ENCODE data around the gene CCL3.
"Not testable (repeated sequence)": the region's sequence is repeated elsewhere in the genome, so short reads cannot be mapped to it uniquely, and the experiment has no call there.

The CCL3 gene

DNA sequence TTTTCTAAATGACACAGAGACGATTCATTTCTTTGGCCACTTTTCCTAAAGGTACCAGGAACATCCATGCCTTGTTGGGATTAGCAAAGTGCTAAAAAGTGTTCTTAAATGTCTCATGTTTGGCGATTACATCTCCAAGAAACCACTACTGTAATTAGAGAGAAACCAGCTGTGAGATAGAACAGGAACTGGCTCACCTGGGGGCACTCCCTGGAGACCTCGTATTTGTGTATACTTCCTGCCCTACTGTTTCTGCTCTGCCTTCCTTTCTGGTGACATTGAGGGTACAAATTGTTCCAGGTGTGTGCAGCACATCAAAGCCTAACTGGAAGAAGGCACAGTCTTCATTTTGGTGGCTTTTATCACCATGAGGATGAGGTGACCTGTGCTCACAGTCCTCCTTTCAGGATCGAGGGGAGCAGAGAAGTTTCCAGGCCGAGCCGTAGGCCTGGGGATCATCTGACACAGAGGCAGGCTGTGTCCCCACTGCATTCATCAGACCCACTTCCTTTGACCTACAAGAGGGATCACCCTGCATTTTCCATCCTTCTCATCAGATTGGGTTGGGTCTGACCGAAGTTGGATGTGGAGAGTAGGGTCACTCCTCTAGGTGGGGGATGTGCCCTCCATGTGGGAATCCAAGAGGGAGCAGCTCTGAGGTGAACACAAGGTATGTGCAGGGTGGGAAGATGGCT lies 37.4 kb upstream of the CCL3 start:
- CTCF ChIA-PET = interaction anchor here (0.7 to 16.2 kb wide), 6 partner anchors 9 to 145 kb away, joined by 3 to 187 read pairs (median 11); no protein-coding TSS in a partner anchor
- H3K4me1 ChIP-seq (ENCODE audit: control extremely low read depth in 1 of 4, control insufficient read depth in 4 of 4, insufficient read depth in 4 of 4, low read length in 3 of 4) = peaks cover 0 to 5% (median 2%) of the 10 kb centered on the region in 4 experiments
- H3K27me3 ChIP-seq (replicated peaks in 2 of 5; ENCODE audit: control insufficient read depth in 4 of 5, insufficient read depth in 5 of 5, low read length in 4 of 5) = no peaks in the 10 kb centered on the region
- H3K36me3 ChIP-seq (ENCODE audit: control insufficient read depth in 4 of 4, insufficient read depth in 4 of 4, low read length in 3 of 4) = no peaks in the 10 kb centered on the region
- DNase-seq = no peak
- WGBS (ENCODE audit: insufficient coverage) = 94% methylated on average over 7 of the region's 7 CpGs
- H3K9me3 ChIP-seq (ENCODE audit: control extremely low read depth in 1 of 5, control insufficient read depth in 4 of 5, insufficient read depth in 2 of 5, low read depth in 1 of 5, low read length in 4 of 5) = peaks cover 0 to 22% (median 19%) of the 10 kb centered on the region in 5 experiments
- H3K4me3 ChIP-seq (ENCODE audit: control insufficient read depth in 1 of 7, extremely low read depth in 1 of 7, insufficient read depth in 4 of 7, low read depth in 2 of 7, low read length in 6 of 7) = no peak overlapping the region
- no peak overlapping the region for H3K27ac ChIP-seq (ENCODE audit: insufficient read depth in 1 of 2, low read depth in 1 of 2, low read length in 2 of 2, poor library complexity in 1 of 2, severe bottlenecking in 2 of 2)
- POLR2A ChIA-PET = interaction anchor here (0.6 kb wide), 1 partner anchor 1723 kb away, joined by 3 read pairs; no protein-coding TSS in a partner anchor

DNA sequence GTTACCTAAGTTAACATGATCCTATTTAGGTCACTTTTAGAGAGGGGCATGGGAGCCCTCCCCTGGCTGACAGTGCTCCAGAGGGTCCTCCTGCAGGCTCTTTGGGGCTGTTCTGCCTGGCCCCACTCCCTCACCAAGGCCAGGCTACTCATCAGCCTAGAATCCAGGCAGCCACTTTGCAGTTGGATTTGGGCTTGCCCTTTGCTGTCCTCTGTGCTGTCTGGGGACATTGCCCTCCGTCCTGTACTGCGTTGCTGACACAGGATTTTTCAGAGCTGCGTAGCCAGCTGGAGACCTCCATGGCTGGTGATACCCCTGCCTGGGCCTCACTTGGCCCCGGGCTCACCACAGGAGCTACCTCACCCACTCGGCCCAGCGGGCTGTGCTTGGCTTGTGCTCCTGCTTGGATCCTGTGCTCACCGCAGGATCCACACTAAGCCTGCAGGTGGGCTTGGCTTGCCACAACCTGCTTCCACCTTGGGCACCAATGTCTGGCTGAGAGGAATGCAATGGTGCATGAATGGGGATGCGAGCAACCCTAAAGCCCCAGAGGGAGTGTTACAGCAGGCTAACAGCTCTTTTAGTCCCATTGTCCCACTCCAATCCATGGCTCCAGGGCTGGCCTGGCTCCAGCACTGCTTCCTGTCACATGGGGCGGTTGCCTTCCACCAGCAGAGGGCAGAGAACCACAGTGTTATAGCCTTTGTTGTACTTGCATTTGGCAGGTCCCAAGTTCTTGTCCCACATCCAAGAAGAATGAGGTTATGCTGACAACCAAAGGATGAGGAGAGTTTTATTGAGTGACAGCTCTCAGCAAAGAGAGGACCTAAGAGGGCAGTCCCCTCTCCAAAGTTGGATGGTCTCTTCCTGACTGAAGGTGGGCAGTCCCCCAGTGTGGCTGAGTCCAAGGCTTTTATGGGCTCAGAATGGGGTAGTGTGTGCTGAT lies 35.2 kb upstream of the CCL3 start:
- ChIA-PET CTCF (interaction anchor here (0.6 to 16.2 kb wide), 5 partner anchors 18 to 233 kb away, joined by 3 to 187 read pairs (median 3); no protein-coding TSS in a partner anchor), POLR2A (no interaction called here)
- Histone ChIP-seq H3K4me3 (ENCODE audit: control insufficient read depth in 1 of 7, extremely low read depth in 1 of 7, insufficient read depth in 4 of 7, low read depth in 2 of 7, low read length in 6 of 7) (no peak overlapping the region), H3K27ac (ENCODE audit: insufficient read depth in 1 of 2, low read depth in 1 of 2, low read length in 2 of 2, poor library complexity in 1 of 2, severe bottlenecking in 2 of 2) (no peak overlapping the region), H3K27me3 (replicated peaks in 2 of 5; ENCODE audit: control insufficient read depth in 4 of 5, insufficient read depth in 5 of 5, low read length in 4 of 5) (no peaks in the 10 kb centered on the region), H3K4me1 (ENCODE audit: control extremely low read depth in 1 of 4, control insufficient read depth in 4 of 4, insufficient read depth in 4 of 4, low read length in 3 of 4) (no peaks in the 10 kb centered on the region), H3K36me3 (ENCODE audit: control insufficient read depth in 4 of 4, insufficient read depth in 4 of 4, low read length in 3 of 4) (no peaks in the 10 kb centered on the region), H3K9me3 (ENCODE audit: control extremely low read depth in 1 of 5, control insufficient read depth in 4 of 5, insufficient read depth in 2 of 5, low read depth in 1 of 5, low read length in 4 of 5) (peaks cover 0 to 23% (median 19%) of the 10 kb centered on the region in 5 experiments)
- 92% methylated on average over 9 of the region's 9 CpGs for WGBS (ENCODE audit: insufficient coverage)
- DNase-seq = peak in 2 of 3 donors; percentile 30 to 35

DNA sequence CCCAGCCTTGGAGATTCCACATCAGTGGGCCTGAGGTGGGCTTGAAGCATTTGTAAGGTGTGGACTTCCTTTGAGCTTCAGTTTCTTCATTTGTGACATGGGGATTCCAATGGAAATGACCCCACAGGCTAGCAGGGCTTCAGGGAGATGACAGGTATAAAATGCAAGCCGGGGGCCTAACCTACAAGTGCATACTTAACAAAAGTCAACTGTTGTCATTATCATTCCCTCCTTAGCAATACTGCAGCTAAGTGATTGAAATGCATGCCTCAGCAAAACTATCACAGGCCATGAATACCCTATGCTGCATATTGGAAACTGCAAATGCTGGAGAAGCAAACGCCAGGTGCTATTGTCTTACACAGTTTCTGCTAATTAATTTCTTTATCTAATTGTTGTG lies 33.5 kb upstream of the CCL3 start:
- DNase-seq = no peak
- Histone ChIP-seq H3K9me3 (ENCODE audit: control extremely low read depth in 1 of 5, control insufficient read depth in 4 of 5, insufficient read depth in 2 of 5, low read depth in 1 of 5, low read length in 4 of 5) (peaks cover 0 to 23% (median 19%) of the 10 kb centered on the region in 5 experiments), H3K4me1 (ENCODE audit: control extremely low read depth in 1 of 4, control insufficient read depth in 4 of 4, insufficient read depth in 4 of 4, low read length in 3 of 4) (no peaks in the 10 kb centered on the region), H3K36me3 (ENCODE audit: control insufficient read depth in 4 of 4, insufficient read depth in 4 of 4, low read length in 3 of 4) (no peaks in the 10 kb centered on the region), H3K4me3 (ENCODE audit: control insufficient read depth in 1 of 7, extremely low read depth in 1 of 7, insufficient read depth in 4 of 7, low read depth in 2 of 7, low read length in 6 of 7) (no peak overlapping the region), H3K27me3 (replicated peaks in 2 of 5; ENCODE audit: control insufficient read depth in 4 of 5, insufficient read depth in 5 of 5, low read length in 4 of 5) (no peaks in the 10 kb centered on the region), H3K27ac (ENCODE audit: insufficient read depth in 1 of 2, low read depth in 1 of 2, low read length in 2 of 2, poor library complexity in 1 of 2, severe bottlenecking in 2 of 2) (no peak overlapping the region)
- WGBS (ENCODE audit: insufficient coverage) = 100% methylated on average over 2 of the region's 2 CpGs
- ChIA-PET POLR2A (no interaction called here), CTCF (interaction anchor here (1.1 to 16.2 kb wide), 6 partner anchors 9 to 276 kb away, joined by 3 to 187 read pairs (median 4); no protein-coding TSS in a partner anchor)

DNA sequence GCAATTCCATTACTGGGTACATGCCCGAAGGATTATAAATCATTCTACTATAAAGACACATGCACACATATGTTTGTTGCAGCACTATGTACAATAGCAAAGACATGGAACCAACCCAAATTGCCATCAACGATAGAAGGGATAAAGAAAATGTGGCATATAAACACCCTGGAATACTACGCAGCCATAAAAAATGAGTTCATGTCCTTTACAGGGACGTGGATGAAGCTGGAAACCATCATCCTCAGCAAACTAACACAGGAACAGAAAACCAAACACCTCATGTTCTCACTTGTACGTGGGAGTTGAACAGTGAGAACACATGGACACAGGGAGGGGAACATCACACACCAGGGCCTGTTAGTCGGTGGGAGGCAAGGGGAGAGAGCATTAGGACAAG lies 31.2 kb upstream of the CCL3 start:
- H3K36me3 ChIP-seq (ENCODE audit: control insufficient read depth in 4 of 4, insufficient read depth in 4 of 4, low read length in 3 of 4); POLR2A ChIA-PET; H3K27ac ChIP-seq (ENCODE audit: insufficient read depth in 1 of 2, low read depth in 1 of 2, low read length in 2 of 2, poor library complexity in 1 of 2, severe bottlenecking in 2 of 2); DNase-seq; H3K27me3 ChIP-seq (replicated peaks in 2 of 5; ENCODE audit: control insufficient read depth in 4 of 5, insufficient read depth in 5 of 5, low read length in 4 of 5); H3K4me1 ChIP-seq (ENCODE audit: control extremely low read depth in 1 of 4, control insufficient read depth in 4 of 4, insufficient read depth in 4 of 4, low read length in 3 of 4); H3K4me3 ChIP-seq (ENCODE audit: control insufficient read depth in 1 of 7, extremely low read depth in 1 of 7, insufficient read depth in 4 of 7, low read depth in 2 of 7, low read length in 6 of 7): not testable (repeated sequence)
- CTCF ChIA-PET = interaction anchor here (0.8 to 2.7 kb wide), 2 partner anchors 15 to 25 kb away, joined by 3 to 14 read pairs; no protein-coding TSS in a partner anchor
- H3K9me3 ChIP-seq (ENCODE audit: control extremely low read depth in 1 of 5, control insufficient read depth in 4 of 5, insufficient read depth in 2 of 5, low read depth in 1 of 5, low read length in 4 of 5) = peaks cover 0 to 17% (median 14%) of the 10 kb centered on the region in 5 experiments
- WGBS (ENCODE audit: insufficient coverage) = 100% methylated on average over 5 of the region's 6 CpGs

DNA sequence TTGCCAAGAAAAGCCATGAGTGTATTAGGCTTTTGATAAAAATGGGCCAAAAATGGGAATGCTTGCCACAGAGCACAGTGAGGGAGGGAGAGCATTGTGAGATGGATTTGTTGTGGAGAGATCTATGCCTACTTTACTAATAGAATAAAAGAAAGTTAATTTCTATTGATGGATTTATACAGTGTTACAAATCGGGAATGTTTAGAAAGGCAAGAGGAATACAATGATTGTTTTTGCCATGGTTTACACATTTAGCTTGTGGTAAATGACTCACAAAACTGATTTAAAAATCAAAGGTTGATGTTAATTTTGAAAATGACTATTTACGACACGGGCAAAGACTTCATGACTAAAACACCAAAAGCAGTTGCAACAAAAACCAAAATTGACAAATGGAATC lies 30.3 kb upstream of the CCL3 start:
- ChIA-PET POLR2A (no interaction called here), CTCF (interaction anchor here (1.3 to 4.4 kb wide), 4 partner anchors 12 to 48 kb away, joined by 4 to 23 read pairs (median 13); no protein-coding TSS in a partner anchor)
- WGBS (ENCODE audit: insufficient coverage) = 100% methylated on average over 1 of the region's 3 CpGs
- Histone ChIP-seq H3K9me3 (ENCODE audit: control extremely low read depth in 1 of 5, control insufficient read depth in 4 of 5, insufficient read depth in 2 of 5, low read depth in 1 of 5, low read length in 4 of 5) (peaks cover 0 to 8% (median 5%) of the 10 kb centered on the region in 5 experiments), H3K36me3 (ENCODE audit: control insufficient read depth in 4 of 4, insufficient read depth in 4 of 4, low read length in 3 of 4) (no peaks in the 10 kb centered on the region), H3K27ac (ENCODE audit: insufficient read depth in 1 of 2, low read depth in 1 of 2, low read length in 2 of 2, poor library complexity in 1 of 2, severe bottlenecking in 2 of 2) (no peak overlapping the region), H3K4me3 (ENCODE audit: control insufficient read depth in 1 of 7, extremely low read depth in 1 of 7, insufficient read depth in 4 of 7, low read depth in 2 of 7, low read length in 6 of 7) (no peak overlapping the region), H3K4me1 (ENCODE audit: control extremely low read depth in 1 of 4, control insufficient read depth in 4 of 4, insufficient read depth in 4 of 4, low read length in 3 of 4) (no peaks in the 10 kb centered on the region), H3K27me3 (replicated peaks in 2 of 5; ENCODE audit: control insufficient read depth in 4 of 5, insufficient read depth in 5 of 5, low read length in 4 of 5) (no peaks in the 10 kb centered on the region)
- no peak for DNase-seq

DNA sequence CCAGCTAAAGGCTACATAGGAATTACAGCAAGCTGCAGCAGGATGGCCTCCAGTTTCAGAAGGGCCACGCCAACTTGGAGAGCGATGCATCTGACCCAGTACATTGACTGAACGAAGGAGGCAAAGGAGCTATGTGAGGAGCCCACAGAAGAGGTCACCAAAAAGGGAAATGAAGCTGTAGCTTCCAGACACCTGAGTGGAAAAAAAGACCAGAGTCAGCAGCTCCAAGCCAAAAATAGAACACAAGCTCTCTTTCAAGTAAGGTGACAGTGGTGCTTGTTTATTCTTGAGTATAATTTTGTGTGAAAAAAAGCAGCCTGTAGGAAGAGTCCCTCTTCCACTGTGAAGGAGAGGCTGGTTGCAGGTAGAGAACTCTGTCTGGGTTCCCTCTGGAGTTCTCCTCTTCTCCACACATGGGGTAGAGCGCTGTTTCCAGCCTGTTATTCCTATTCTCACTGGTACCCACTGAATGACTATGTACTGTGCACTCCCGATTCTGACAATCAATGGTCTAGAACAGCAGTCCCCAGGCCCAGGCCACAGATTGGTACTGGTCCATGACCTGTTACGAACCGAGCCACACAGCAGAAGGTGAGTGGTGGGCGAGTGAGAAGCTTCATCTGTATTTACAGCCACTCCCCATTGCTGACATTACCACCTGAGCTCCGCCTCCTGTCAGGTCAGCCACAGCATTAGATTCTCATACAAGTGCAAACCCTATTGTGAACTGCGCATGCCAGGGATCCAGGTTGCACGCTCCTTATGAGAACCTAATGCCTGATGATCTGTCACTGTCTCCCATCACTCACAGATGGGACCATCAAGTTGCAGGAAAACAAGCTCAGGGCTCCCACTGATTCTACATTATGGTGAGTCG lies 28.8 kb upstream of the CCL3 start:
- CTCF ChIA-PET = interaction anchor here (0.9 to 4.4 kb wide), 7 partner anchors 10 to 140 kb away, joined by 3 to 23 read pairs (median 12); no protein-coding TSS in a partner anchor
- POLR2A ChIA-PET = interaction anchor here (1.4 kb wide), 1 partner anchor 10 kb away, joined by 3 read pairs; no protein-coding TSS in a partner anchor

More for the DNA sequence above, 28.8 kb upstream of the CCL3 start:
- Histone ChIP-seq H3K27me3 (replicated peaks in 2 of 5; ENCODE audit: control insufficient read depth in 4 of 5, insufficient read depth in 5 of 5, low read length in 4 of 5) (no peaks in the 10 kb centered on the region), H3K4me3 (ENCODE audit: control insufficient read depth in 1 of 7, extremely low read depth in 1 of 7, insufficient read depth in 4 of 7, low read depth in 2 of 7, low read length in 6 of 7) (no peak overlapping the region), H3K9me3 (ENCODE audit: control extremely low read depth in 1 of 5, control insufficient read depth in 4 of 5, insufficient read depth in 2 of 5, low read depth in 1 of 5, low read length in 4 of 5) (peaks cover 0 to 1% (median 0%) of the 10 kb centered on the region in 5 experiments), H3K4me1 (ENCODE audit: control extremely low read depth in 1 of 4, control insufficient read depth in 4 of 4, insufficient read depth in 4 of 4, low read length in 3 of 4) (no peaks in the 10 kb centered on the region), H3K36me3 (ENCODE audit: control insufficient read depth in 4 of 4, insufficient read depth in 4 of 4, low read length in 3 of 4) (no peaks in the 10 kb centered on the region), H3K27ac (ENCODE audit: insufficient read depth in 1 of 2, low read depth in 1 of 2, low read length in 2 of 2, poor library complexity in 1 of 2, severe bottlenecking in 2 of 2) (no peak overlapping the region)
- 98% methylated on average over 11 of the region's 12 CpGs for WGBS (ENCODE audit: insufficient coverage)
- no peak for DNase-seq

Measured in common myeloid progenitor, CD34-positive (primary cell).